Measurements from ENCODE around the gene NEK6. TPM values are rescaled to one million over a fixed set of nuclear protein-coding genes. Genes with fewer than 3 reads are reported as not detected.

Gene NEK6
- total and polyA plus RNA-seq, 10 of the 15 experiments (the other 5 are each of a cell fraction or from before 2014, with no cell fraction given), result 31.3 to 161 (median 89.2) TPM

DNA sequence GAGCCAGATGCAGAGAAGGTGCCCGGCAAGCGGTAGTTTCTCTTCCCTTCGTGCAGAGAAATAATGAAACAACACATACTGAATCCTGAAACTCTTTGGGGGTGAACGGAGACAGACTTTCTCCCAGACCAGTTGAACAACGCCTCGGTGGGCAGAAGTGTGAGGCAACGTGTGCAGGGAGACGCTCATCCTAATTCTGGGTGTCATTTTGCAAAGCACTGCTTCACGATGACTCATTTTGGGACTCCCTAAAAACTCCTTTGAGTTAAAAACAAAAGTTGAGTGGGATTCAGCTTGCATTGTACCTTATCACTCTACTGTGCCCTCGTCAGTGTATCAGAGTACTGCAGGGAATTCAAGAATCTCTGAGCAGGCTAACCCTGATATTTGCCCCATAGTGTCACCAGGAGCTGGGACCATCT, 3.5 kb upstream of the NEK6 start (continued):
- no peak for TF ChIP-seq NR2C1 (IDR thresholded peaks at IDR 0.05)
- TF ChIP-seq, protein P1, sequence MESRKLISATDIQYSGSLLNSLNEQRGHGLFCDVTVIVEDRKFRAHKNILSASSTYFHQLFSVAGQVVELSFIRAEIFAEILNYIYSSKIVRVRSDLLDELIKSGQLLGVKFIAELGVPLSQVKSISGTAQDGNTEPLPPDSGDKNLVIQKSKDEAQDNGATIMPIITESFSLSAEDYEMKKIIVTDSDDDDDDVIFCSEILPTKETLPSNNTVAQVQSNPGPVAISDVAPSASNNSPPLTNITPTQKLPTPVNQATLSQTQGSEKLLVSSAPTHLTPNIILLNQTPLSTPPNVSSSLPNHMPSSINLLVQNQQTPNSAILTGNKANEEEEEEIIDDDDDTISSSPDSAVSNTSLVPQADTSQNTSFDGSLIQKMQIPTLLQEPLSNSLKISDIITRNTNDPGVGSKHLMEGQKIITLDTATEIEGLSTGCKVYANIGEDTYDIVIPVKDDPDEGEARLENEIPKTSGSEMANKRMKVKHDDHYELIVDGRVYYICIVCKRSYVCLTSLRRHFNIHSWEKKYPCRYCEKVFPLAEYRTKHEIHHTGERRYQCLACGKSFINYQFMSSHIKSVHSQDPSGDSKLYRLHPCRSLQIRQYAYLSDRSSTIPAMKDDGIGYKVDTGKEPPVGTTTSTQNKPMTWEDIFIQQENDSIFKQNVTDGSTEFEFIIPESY (IDR thresholded peaks at IDR 0.05), result no peak
- peak; percentile 18; the same call in 1 of the 2 replicates for TF ChIP-seq SMC3 (IDR thresholded peaks at IDR 0.05; ENCODE audit: borderline replicate concordance, low read length)
- peak; percentile 92 for TF ChIP-seq RELA (IDR thresholded peaks at IDR 0.05; ENCODE audit: borderline replicate concordance, partially characterized antibody)
- TF ChIP-seq, protein P2, sequence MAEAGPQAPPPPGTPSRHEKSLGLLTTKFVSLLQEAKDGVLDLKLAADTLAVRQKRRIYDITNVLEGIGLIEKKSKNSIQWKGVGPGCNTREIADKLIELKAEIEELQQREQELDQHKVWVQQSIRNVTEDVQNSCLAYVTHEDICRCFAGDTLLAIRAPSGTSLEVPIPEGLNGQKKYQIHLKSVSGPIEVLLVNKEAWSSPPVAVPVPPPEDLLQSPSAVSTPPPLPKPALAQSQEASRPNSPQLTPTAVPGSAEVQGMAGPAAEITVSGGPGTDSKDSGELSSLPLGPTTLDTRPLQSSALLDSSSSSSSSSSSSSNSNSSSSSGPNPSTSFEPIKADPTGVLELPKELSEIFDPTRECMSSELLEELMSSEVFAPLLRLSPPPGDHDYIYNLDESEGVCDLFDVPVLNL (IDR thresholded peaks at IDR 0.05; ENCODE audit: low read depth, low read length), result no peak
- no peak for TF ChIP-seq ZNF274 (IDR thresholded peaks at IDR 0.05; ENCODE audit: insufficient read depth, insufficient read length)
- no peak for TF ChIP-seq PAX8 (IDR thresholded peaks at IDR 0.05)
- TF ChIP-seq, protein P3, sequence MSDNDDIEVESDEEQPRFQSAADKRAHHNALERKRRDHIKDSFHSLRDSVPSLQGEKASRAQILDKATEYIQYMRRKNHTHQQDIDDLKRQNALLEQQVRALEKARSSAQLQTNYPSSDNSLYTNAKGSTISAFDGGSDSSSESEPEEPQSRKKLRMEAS (IDR thresholded peaks at IDR 0.05; ENCODE audit: low read depth, low read length), result peak; percentile 57; the same call in 1 of the 2 replicates
- TF ChIP-seq TARDBP (IDR thresholded peaks at IDR 0.05; ENCODE audit: borderline replicate concordance), result no peak
- TF ChIP-seq KLF5 (IDR thresholded peaks at IDR 0.05; ENCODE audit: partially characterized antibody), result no peak
- peak; percentile 79 for TF ChIP-seq MEF2B (IDR thresholded peaks at IDR 0.05; ENCODE audit: partially characterized antibody, poor library complexity, severe bottlenecking)
- TF ChIP-seq YY1 (IDR thresholded peaks at IDR 0.05; ENCODE audit: low read depth, low read length), result peak; percentile 57
- TF ChIP-seq KDM1A (IDR thresholded peaks at IDR 0.05; ENCODE audit: borderline replicate concordance), result no peak
- TF ChIP-seq, protein P4, sequence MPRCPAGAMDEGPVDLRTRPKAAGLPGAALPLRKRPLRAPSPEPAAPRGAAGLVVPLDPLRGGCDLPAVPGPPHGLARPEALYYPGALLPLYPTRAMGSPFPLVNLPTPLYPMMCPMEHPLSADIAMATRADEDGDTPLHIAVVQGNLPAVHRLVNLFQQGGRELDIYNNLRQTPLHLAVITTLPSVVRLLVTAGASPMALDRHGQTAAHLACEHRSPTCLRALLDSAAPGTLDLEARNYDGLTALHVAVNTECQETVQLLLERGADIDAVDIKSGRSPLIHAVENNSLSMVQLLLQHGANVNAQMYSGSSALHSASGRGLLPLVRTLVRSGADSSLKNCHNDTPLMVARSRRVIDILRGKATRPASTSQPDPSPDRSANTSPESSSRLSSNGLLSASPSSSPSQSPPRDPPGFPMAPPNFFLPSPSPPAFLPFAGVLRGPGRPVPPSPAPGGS (IDR thresholded peaks at IDR 0.05; ENCODE audit: borderline replicate concordance, insufficient read depth, low read depth, low read length, poor library complexity, severe bottlenecking), result peak; percentile 74
- TF ChIP-seq SUPT20H (IDR thresholded peaks at IDR 0.05; ENCODE audit: borderline replicate concordance, control insufficient read depth, low read depth, low read length), result no peak
- no peak for TF ChIP-seq PML (IDR thresholded peaks at IDR 0.05; ENCODE audit: low read length)
- peak in 1 of 2 experiments; percentile 81; a peak in 2 of 4 replicates for TF ChIP-seq ETV6 (conservative IDR thresholded peaks at IDR 0.05 in 1 of 2, IDR thresholded peaks at IDR 0.05 in 1 of 2; ENCODE audit: borderline replicate concordance in 1 of 2, low read depth in 1 of 2)

Measured in GM12878 (cell line).